Epithelial cell of proximal tubule (primary cell): Measurements from ENCODE around the gene KLK10. TPM values are rescaled to one million over a fixed set of nuclear protein-coding genes. Genes with fewer than 3 reads are reported as not detected.

Source experiments
- DNase-seq: peaks from one replicate; pipeline ENCODE4 v3.0.0-alpha.2; 2011; ENCODE audit warnings: low read depth
- H3K4me3 ChIP-seq: 2 replicates; pipeline ENCODE4 v1.5.1; 2011; ENCODE audit warnings: low read depth, mild to moderate bottlenecking, low read length
- CTCF ChIP-seq: conservative IDR thresholded peaks from 2 replicates; pipeline ENCODE4 v1.5.1; 2012; ENCODE audit warnings: low read depth, mild to moderate bottlenecking, low read length
- total RNA-seq: library from RNA; depleted of rRNA; stranded (reverse); fragments of >200 nt; gene quantifications from 2 replicates; pipeline ENCODE4 v1.2.3, GENCODE V29; 2015

KLK10 gene
- 2.8 and 10.1 TPM in 2 replicates for total RNA-seq

- no peak for DNase-seq
- no peak within 1 kb of the TSS for H3K4me3 ChIP-seq
- no peak for TF ChIP-seq CTCF
Measured at GRCh38 chr19:51019544-51019925, at the start of gene KLK10. Gene KLK10, minus strand, starts transcription at chr19:51019709. Its CDS starts 579 bp downstream, at chr19:51019130.

GRCh38 chr19:51066393-51067186 lies 47.1 kb upstream of the KLK10 start:
- no peak for TF ChIP-seq CTCF
- H3K4me3 ChIP-seq, result no peak overlapping the region

GRCh38 chr19:51065221-51065960 lies 45.9 kb upstream of the KLK10 start:
- no peak for DNase-seq
- TF ChIP-seq CTCF, result no peak
- peak overlapping the region; percentile 36 for H3K4me3 ChIP-seq

More at GRCh38 chr19:51066393-51067186, 47.1 kb upstream of the KLK10 start:
- no peak for DNase-seq

DNA sequence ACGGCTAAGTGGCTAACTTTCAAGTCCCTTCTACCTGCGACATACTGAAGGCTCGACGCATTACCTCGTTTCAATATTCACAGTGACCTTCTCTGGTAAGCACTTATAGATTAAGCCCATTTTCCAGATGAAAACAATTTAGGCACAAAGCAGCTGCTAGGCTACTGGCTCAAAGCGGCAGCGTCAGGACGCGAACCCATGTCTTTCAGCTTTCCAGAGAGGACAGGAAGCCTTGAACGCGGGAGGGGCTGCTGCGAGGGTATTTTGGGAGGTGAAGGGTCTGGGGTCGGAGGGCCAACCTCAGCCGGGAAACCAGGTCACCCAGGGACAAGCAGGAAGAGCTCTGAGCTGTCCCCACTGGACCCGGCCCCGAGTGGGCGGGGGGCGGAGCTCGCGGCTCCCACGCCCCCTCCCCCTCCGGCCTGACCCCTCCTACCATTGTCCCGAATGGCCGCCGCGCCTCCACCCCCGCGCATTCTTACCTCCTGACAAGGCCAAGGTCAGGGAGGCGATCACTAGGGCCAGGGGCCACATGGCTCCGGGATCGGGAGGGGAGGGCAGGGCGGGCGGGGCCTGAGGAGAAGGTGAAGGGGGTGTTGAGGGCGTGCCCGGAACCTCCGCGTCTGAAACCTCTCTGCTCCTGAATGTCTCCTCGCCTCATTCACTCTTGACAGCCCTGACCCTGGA lies 45.2 kb upstream of the KLK10 start, which contains the start of gene KLK13:
TSS of gene KLK13 (minus strand) at position 559 of the 687 bp plus-strand sequence. CDS start at position 534, 25 bp downstream.
- DNase-seq, result no peak

DNA sequence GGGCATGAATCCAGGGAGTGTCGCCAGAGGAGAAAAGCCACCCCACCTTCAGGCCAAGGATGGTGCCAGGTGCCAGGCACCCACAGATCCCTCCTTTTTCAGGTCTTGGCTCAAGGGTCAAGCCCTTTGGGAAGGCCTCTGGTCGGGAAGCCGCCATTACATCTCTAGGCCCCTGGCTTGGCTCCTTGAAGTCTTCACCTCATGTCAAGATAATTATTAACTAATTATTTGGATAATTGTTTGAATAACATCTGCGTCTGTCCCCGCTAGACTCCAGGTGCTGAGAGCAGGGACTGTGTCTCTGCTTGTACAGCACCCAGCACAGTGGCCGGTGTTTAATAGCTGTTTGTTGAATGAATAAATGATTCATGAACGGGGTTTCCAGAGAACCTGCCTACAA lies 44.2 kb upstream of the KLK10 start:
- TF ChIP-seq CTCF, result no peak
- H3K4me3 ChIP-seq, result no peak overlapping the region
- no peak for DNase-seq

More for the DNA sequence above, 45.2 kb upstream of the KLK10 start, which contains the start of gene KLK13:
- no peak for TF ChIP-seq CTCF
- peak within 1 kb of the TSS; percentile 36 for H3K4me3 ChIP-seq

GRCh38 chr19:51060973-51061372 lies 41.5 kb upstream of the KLK10 start:
- no peak for TF ChIP-seq CTCF
- DNase-seq, result no peak
- no peak overlapping the region for H3K4me3 ChIP-seq
